Measurements from ENCODE around the gene WDR27.

The WDR27 gene

GRCh38 chr6:169427856-169428255, 274.0 kb downstream of the WDR27 start:
- Histone ChIP-seq H3K36me3 (ENCODE audit: control insufficient read depth in 5 of 5, insufficient read depth in 5 of 5, low read length in 5 of 5) (no peaks in the 10 kb centered on the region), H3K9me3 (ENCODE audit: control insufficient read depth in 5 of 5, low read length in 5 of 5) (peaks cover 0 to 23% (median 20%) of the 10 kb centered on the region in 5 donors), H3K27me3 (ENCODE audit: control insufficient read depth in 5 of 5, insufficient read depth in 4 of 5, low read length in 5 of 5) (no peaks in the 10 kb centered on the region), H3K9ac (ENCODE audit: low read length in 5 of 5) (no peak overlapping the region), H3K4me1 (ENCODE audit: control insufficient read depth in 5 of 5, insufficient read depth in 5 of 5, low read length in 5 of 5) (peaks cover 0 to 21% (median 14%) of the 10 kb centered on the region in 5 donors), H3K4me3 (ENCODE audit: low read depth in 1 of 5, low read length in 5 of 5) (peak overlapping the region in 2 of 5 donors; percentile 27 to 35), H3K27ac (ENCODE audit: low read depth, low read length) (peak overlapping the region; percentile 49)

GRCh38 chr6:169426611-169427010, 275.2 kb downstream of the WDR27 start:
- H3K4me1 ChIP-seq (ENCODE audit: control insufficient read depth in 5 of 5, insufficient read depth in 5 of 5, low read length in 5 of 5): peaks cover 0 to 21% (median 14%) of the 10 kb centered on the region in 5 donors
- H3K9ac ChIP-seq (ENCODE audit: low read length in 5 of 5): no peak overlapping the region
- no peak overlapping the region for H3K4me3 ChIP-seq (ENCODE audit: low read depth in 1 of 5, low read length in 5 of 5)
- H3K36me3 ChIP-seq (ENCODE audit: control insufficient read depth in 5 of 5, insufficient read depth in 5 of 5, low read length in 5 of 5): no peaks in the 10 kb centered on the region
- peaks cover 0 to 18% (median 17%) of the 10 kb centered on the region in 5 donors for H3K9me3 ChIP-seq (ENCODE audit: control insufficient read depth in 5 of 5, low read length in 5 of 5)
- no peaks in the 10 kb centered on the region for H3K27me3 ChIP-seq (ENCODE audit: control insufficient read depth in 5 of 5, insufficient read depth in 4 of 5, low read length in 5 of 5)
- no peak overlapping the region for H3K27ac ChIP-seq (ENCODE audit: low read depth, low read length)

GRCh38 chr6:169425628-169426370, 276.0 kb downstream of the WDR27 start:
- Histone ChIP-seq H3K36me3 (ENCODE audit: control insufficient read depth in 5 of 5, insufficient read depth in 5 of 5, low read length in 5 of 5) (no peaks in the 10 kb centered on the region), H3K27me3 (ENCODE audit: control insufficient read depth in 5 of 5, insufficient read depth in 4 of 5, low read length in 5 of 5) (no peaks in the 10 kb centered on the region), H3K9ac (ENCODE audit: low read length in 5 of 5) (no peak overlapping the region), H3K27ac (ENCODE audit: low read depth, low read length) (no peak overlapping the region), H3K9me3 (ENCODE audit: control insufficient read depth in 5 of 5, low read length in 5 of 5) (peaks cover 0 to 13% (median 9%) of the 10 kb centered on the region in 5 donors), H3K4me3 (ENCODE audit: low read depth in 1 of 5, low read length in 5 of 5) (no peak overlapping the region), H3K4me1 (ENCODE audit: control insufficient read depth in 5 of 5, insufficient read depth in 5 of 5, low read length in 5 of 5) (peaks cover 0 to 21% (median 14%) of the 10 kb centered on the region in 5 donors)

- no peaks in the 10 kb centered on the region for H3K27me3 ChIP-seq (ENCODE audit: control insufficient read depth in 5 of 5, insufficient read depth in 4 of 5, low read length in 5 of 5)
- H3K4me1 ChIP-seq (ENCODE audit: control insufficient read depth in 5 of 5, insufficient read depth in 5 of 5, low read length in 5 of 5): peaks cover 0 to 21% (median 14%) of the 10 kb centered on the region in 5 donors
- H3K36me3 ChIP-seq (ENCODE audit: control insufficient read depth in 5 of 5, insufficient read depth in 5 of 5, low read length in 5 of 5): no peaks in the 10 kb centered on the region
- no peak overlapping the region for H3K9ac ChIP-seq (ENCODE audit: low read length in 5 of 5)
- H3K4me3 ChIP-seq (ENCODE audit: low read depth in 1 of 5, low read length in 5 of 5): peak overlapping the region in 3 of 5 donors; percentile 34 to 45 (median 37)
- peaks cover 0 to 4% (median 0%) of the 10 kb centered on the region in 5 donors for H3K9me3 ChIP-seq (ENCODE audit: control insufficient read depth in 5 of 5, low read length in 5 of 5)
- H3K27ac ChIP-seq (ENCODE audit: low read depth, low read length): no peak overlapping the region
Measured at GRCh38 chr6:169424821-169425240, 277.0 kb downstream of the WDR27 start.

GRCh38 chr6:169424149-169424804, 277.6 kb downstream of the WDR27 start:
- Histone ChIP-seq H3K9me3 (ENCODE audit: control insufficient read depth in 5 of 5, low read length in 5 of 5) (peaks cover 0 to 3% (median 0%) of the 10 kb centered on the region in 5 donors), H3K27ac (ENCODE audit: low read depth, low read length) (no peak overlapping the region), H3K4me3 (ENCODE audit: low read depth in 1 of 5, low read length in 5 of 5) (peak overlapping the region in 3 of 5 donors; percentile 34 to 45 (median 37)), H3K9ac (ENCODE audit: low read length in 5 of 5) (no peak overlapping the region), H3K36me3 (ENCODE audit: control insufficient read depth in 5 of 5, insufficient read depth in 5 of 5, low read length in 5 of 5) (no peaks in the 10 kb centered on the region), H3K4me1 (ENCODE audit: control insufficient read depth in 5 of 5, insufficient read depth in 5 of 5, low read length in 5 of 5) (peaks cover 0 to 21% (median 14%) of the 10 kb centered on the region in 5 donors), H3K27me3 (ENCODE audit: control insufficient read depth in 5 of 5, insufficient read depth in 4 of 5, low read length in 5 of 5) (no peaks in the 10 kb centered on the region)

- H3K9me3 ChIP-seq (ENCODE audit: control insufficient read depth in 5 of 5, low read length in 5 of 5): peaks cover 0 to 3% (median 0%) of the 10 kb centered on the region in 5 donors
- H3K4me1 ChIP-seq (ENCODE audit: control insufficient read depth in 5 of 5, insufficient read depth in 5 of 5, low read length in 5 of 5): peaks cover 0 to 7% (median 4%) of the 10 kb centered on the region in 5 donors
- no peak overlapping the region for H3K27ac ChIP-seq (ENCODE audit: low read depth, low read length)
- no peak overlapping the region for H3K4me3 ChIP-seq (ENCODE audit: low read depth in 1 of 5, low read length in 5 of 5)
- H3K9ac ChIP-seq (ENCODE audit: low read length in 5 of 5): no peak overlapping the region
- no peaks in the 10 kb centered on the region for H3K36me3 ChIP-seq (ENCODE audit: control insufficient read depth in 5 of 5, insufficient read depth in 5 of 5, low read length in 5 of 5)
- H3K27me3 ChIP-seq (ENCODE audit: control insufficient read depth in 5 of 5, insufficient read depth in 4 of 5, low read length in 5 of 5): no peaks in the 10 kb centered on the region
Measured at GRCh38 chr6:169421586-169422264, 280.1 kb downstream of the WDR27 start.

GRCh38 chr6:169420912-169421543, 280.8 kb downstream of the WDR27 start:
- H3K9me3 ChIP-seq (ENCODE audit: control insufficient read depth in 5 of 5, low read length in 5 of 5): peaks cover 0 to 6% (median 0%) of the 10 kb centered on the region in 5 donors
- no peak overlapping the region for H3K27ac ChIP-seq (ENCODE audit: low read depth, low read length)
- no peak overlapping the region for H3K4me3 ChIP-seq (ENCODE audit: low read depth in 1 of 5, low read length in 5 of 5)
- no peaks in the 10 kb centered on the region for H3K27me3 ChIP-seq (ENCODE audit: control insufficient read depth in 5 of 5, insufficient read depth in 4 of 5, low read length in 5 of 5)
- H3K4me1 ChIP-seq (ENCODE audit: control insufficient read depth in 5 of 5, insufficient read depth in 5 of 5, low read length in 5 of 5): peaks cover 0 to 7% (median 4%) of the 10 kb centered on the region in 5 donors
- no peaks in the 10 kb centered on the region for H3K36me3 ChIP-seq (ENCODE audit: control insufficient read depth in 5 of 5, insufficient read depth in 5 of 5, low read length in 5 of 5)
- no peak overlapping the region for H3K9ac ChIP-seq (ENCODE audit: low read length in 5 of 5)

- Histone ChIP-seq H3K27ac (ENCODE audit: low read depth, low read length) (no peak overlapping the region), H3K9ac (ENCODE audit: low read length in 5 of 5) (no peak overlapping the region), H3K4me3 (ENCODE audit: low read depth in 1 of 5, low read length in 5 of 5) (no peak overlapping the region), H3K4me1 (ENCODE audit: control insufficient read depth in 5 of 5, insufficient read depth in 5 of 5, low read length in 5 of 5) (no peaks in the 10 kb centered on the region), H3K27me3 (ENCODE audit: control insufficient read depth in 5 of 5, insufficient read depth in 4 of 5, low read length in 5 of 5) (no peaks in the 10 kb centered on the region), H3K9me3 (ENCODE audit: control insufficient read depth in 5 of 5, low read length in 5 of 5) (peaks cover 6 to 16% (median 10%) of the 10 kb centered on the region in 5 donors), H3K36me3 (ENCODE audit: control insufficient read depth in 5 of 5, insufficient read depth in 5 of 5, low read length in 5 of 5) (no peaks in the 10 kb centered on the region)
Measured at GRCh38 chr6:169417101-169417500, 284.7 kb downstream of the WDR27 start.

GRCh38 chr6:169416249-169416648, 285.6 kb downstream of the WDR27 start:
- H3K36me3 ChIP-seq (ENCODE audit: control insufficient read depth in 5 of 5, insufficient read depth in 5 of 5, low read length in 5 of 5): no peaks in the 10 kb centered on the region
- H3K4me3 ChIP-seq (ENCODE audit: low read depth in 1 of 5, low read length in 5 of 5): no peak overlapping the region
- no peak overlapping the region for H3K27ac ChIP-seq (ENCODE audit: low read depth, low read length)
- peaks cover 6 to 16% (median 10%) of the 10 kb centered on the region in 5 donors for H3K9me3 ChIP-seq (ENCODE audit: control insufficient read depth in 5 of 5, low read length in 5 of 5)
- H3K27me3 ChIP-seq (ENCODE audit: control insufficient read depth in 5 of 5, insufficient read depth in 4 of 5, low read length in 5 of 5): no peaks in the 10 kb centered on the region
- H3K9ac ChIP-seq (ENCODE audit: low read length in 5 of 5): no peak overlapping the region
- H3K4me1 ChIP-seq (ENCODE audit: control insufficient read depth in 5 of 5, insufficient read depth in 5 of 5, low read length in 5 of 5): no peaks in the 10 kb centered on the region

All from subcutaneous abdominal adipose tissue (tissue), 5 donors.